HG03039 (cell line): ENCODE measurements around the gene ERFL.

Source experiments
- ATAC-seq: cut with Tn5 transposase; IDR thresholded peaks from one replicate; pipeline ENCODE4 v1.9.1; 2021; ENCODE audit warnings: mild to moderate bottlenecking, moderate library complexity; ENCODE audit not compliant: unreplicated experiment

The ERFL gene

GRCh38 chr19:41927497-41928192 lies 604 bp downstream of the ERFL start:
- ATAC-seq, result no peak

GRCh38 chr19:41926763-41927496 lies 1.3 kb downstream of the ERFL start:
- no peak for ATAC-seq

- ATAC-seq, result no peak
Observed at GRCh38 chr19:41926028-41926762, 2.1 kb downstream of the ERFL start.

- no peak for ATAC-seq
Observed at GRCh38 chr19:41925208-41926003, 2.8 kb downstream of the ERFL start.

GRCh38 chr19:41924151-41925145 lies 3.8 kb downstream of the ERFL start:
- no peak for ATAC-seq

- ATAC-seq, result no peak
Observed at GRCh38 chr19:41923045-41923788, 5.0 kb downstream of the ERFL start.

GRCh38 chr19:41922585-41922984 lies 5.7 kb downstream of the ERFL start:
- ATAC-seq, result no peak

GRCh38 chr19:41921577-41922576 lies 6.4 kb downstream of the ERFL start:
- ATAC-seq, result no peak

GRCh38 chr19:41920882-41921576 lies 7.2 kb downstream of the ERFL start:
- ATAC-seq, result no peak

- no peak for ATAC-seq
Observed at GRCh38 chr19:41919948-41920712, 8.1 kb downstream of the ERFL start.

- no peak for ATAC-seq
Observed at GRCh38 chr19:41918653-41919244, 9.5 kb downstream of the ERFL start.

GRCh38 chr19:41918095-41918494 lies 10.2 kb downstream of the ERFL start:
- no peak for ATAC-seq

- no peak for ATAC-seq
Observed at GRCh38 chr19:41917676-41918075, 10.6 kb downstream of the ERFL start.

- ATAC-seq, result no peak
Observed at GRCh38 chr19:41915776-41916414, 12.4 kb downstream of the ERFL start.

- ATAC-seq, result no peak
Observed at GRCh38 chr19:41915021-41915775, 13.1 kb downstream of the ERFL start.
